HG03520 (cell line): ENCODE measurements around the gene PRICKLE2.

Experiments
- ATAC-seq: cut with Tn5 transposase; IDR thresholded peaks from one replicate; pipeline ENCODE4 v1.9.1; 2021; ENCODE audit warnings: mild to moderate bottlenecking, moderate library complexity; ENCODE audit not compliant: unreplicated experiment

PRICKLE2 gene

GRCh38 chr3:64081235-64081630 lies 144.0 kb downstream of the PRICKLE2 start:
- ATAC-seq = no peak

- ATAC-seq = no peak
Observed at GRCh38 chr3:64080616-64081234, 144.5 kb downstream of the PRICKLE2 start.

- ATAC-seq = no peak
Observed at GRCh38 chr3:64079369-64080150, 145.7 kb downstream of the PRICKLE2 start.

GRCh38 chr3:64078966-64079365 lies 146.3 kb downstream of the PRICKLE2 start:
- ATAC-seq = no peak

- no peak for ATAC-seq
Observed at GRCh38 chr3:64074895-64075679, 150.2 kb downstream of the PRICKLE2 start.

- ATAC-seq = no peak
Observed at GRCh38 chr3:64074060-64074459, 151.2 kb downstream of the PRICKLE2 start.

GRCh38 chr3:64073158-64073761 lies 152.0 kb downstream of the PRICKLE2 start:
- no peak for ATAC-seq

- no peak for ATAC-seq
Observed at GRCh38 chr3:64072126-64072525, 153.1 kb downstream of the PRICKLE2 start.

GRCh38 chr3:64070704-64071103 lies 154.6 kb downstream of the PRICKLE2 start:
- ATAC-seq = no peak

GRCh38 chr3:64067506-64068346 lies 157.5 kb downstream of the PRICKLE2 start:
- no peak for ATAC-seq

GRCh38 chr3:64064804-64065203 lies 160.5 kb downstream of the PRICKLE2 start:
- no peak for ATAC-seq

- ATAC-seq = no peak
Observed at GRCh38 chr3:64063983-64064438, 161.3 kb downstream of the PRICKLE2 start.

- ATAC-seq = no peak
Observed at GRCh38 chr3:64063207-64063982, 161.9 kb downstream of the PRICKLE2 start.

- ATAC-seq = no peak
Observed at GRCh38 chr3:64061628-64062027, 163.6 kb downstream of the PRICKLE2 start.

GRCh38 chr3:64059484-64060175 lies 165.6 kb downstream of the PRICKLE2 start:
- no peak for ATAC-seq

- ATAC-seq = no peak
Observed at GRCh38 chr3:64058566-64058965, 166.7 kb downstream of the PRICKLE2 start.

GRCh38 chr3:64057231-64057630 lies 168.0 kb downstream of the PRICKLE2 start:
- ATAC-seq = no peak

GRCh38 chr3:64056606-64057180 lies 168.6 kb downstream of the PRICKLE2 start:
- no peak for ATAC-seq

- ATAC-seq = no peak
Observed at GRCh38 chr3:64055076-64055475, 170.2 kb downstream of the PRICKLE2 start.
